Thoracic aorta (tissue), 2 donors: ENCODE results near the gene ADGRE2. TPM values are rescaled to one million over a fixed set of nuclear protein-coding genes. Genes with fewer than 3 reads are reported as not detected.
"Not testable (repeated sequence)": the region's sequence is repeated elsewhere in the genome, so short reads cannot be mapped to it uniquely, and the experiment has no call there.

Experiments used
- ATAC-seq: fragments of 150-250 bp; one replicate; pipeline ENCODE4 v1.8.0; 2017; ENCODE audit warnings: low read depth; ENCODE audit not compliant: insufficient number of reproducible peaks, low FRiP score
- DNase-seq: peaks from one replicate; pipeline ENCODE4 v3.0.0-alpha.2; 2020; ENCODE audit warnings: low spot score
- H3K27ac ChIP-seq, 2 donors: fragments of 200-600 bp; sonication (generic); 1 replicate in 1 of 2; 2 replicates in 1 of 2; pipeline ENCODE4 v1.5.1; 2016; ENCODE audit warnings: mild to moderate bottlenecking in 2 of 2, moderate library complexity in 2 of 2
- H3K27me3 ChIP-seq: fragments of 200-600 bp; sonication (generic); replicated peaks from 2 replicates; pipeline ENCODE4 v1.6.0; 2016; ENCODE audit warnings: mild to moderate bottlenecking; ENCODE audit not compliant: insufficient read depth
- H3K36me3 ChIP-seq: fragments of 200-600 bp; sonication (generic); one replicate; pipeline ENCODE4 v1.5.1; 2016
- H3K4me1 ChIP-seq, 2 donors: fragments of 200-600 bp; sonication (generic); 1 replicate in 1 of 2; 2 replicates in 1 of 2; pipeline versions ENCODE4 v1.5.1 to v1.6.0; 2016; ENCODE audit warnings: low read depth in 2 of 2, mild to moderate bottlenecking in 1 of 2; ENCODE audit not compliant: control insufficient read depth in 1 of 2
- H3K4me3 ChIP-seq: fragments of 200-600 bp; sonication (generic); 2 replicates; pipeline ENCODE4 v1.5.1; 2016; ENCODE audit warnings: mild to moderate bottlenecking
- H3K9me3 ChIP-seq: fragments of 200-600 bp; sonication (generic); 2 replicates; pipeline ENCODE4 v1.5.1; 2016
- total RNA-seq, 2 donors: library from RNA; depleted of rRNA; stranded (reverse); fragments of >200 nt; gene quantifications; one replicate each; pipeline versions ENCODE4 v1.1.0 to v1.2.3, GENCODE V29; 2016
- TF ChIP-seq, protein P1 (sequence below): fragments of 200-600 bp; sonication (generic); IDR thresholded peaks from one replicate; pipeline ENCODE4 v1.5.1; 2019; ENCODE audit warnings: antibody characterized with exemption

The ADGRE2 gene
- total RNA-seq, result 1 to 10 TPM; 8.3 to 9.9 TPM

DNA sequence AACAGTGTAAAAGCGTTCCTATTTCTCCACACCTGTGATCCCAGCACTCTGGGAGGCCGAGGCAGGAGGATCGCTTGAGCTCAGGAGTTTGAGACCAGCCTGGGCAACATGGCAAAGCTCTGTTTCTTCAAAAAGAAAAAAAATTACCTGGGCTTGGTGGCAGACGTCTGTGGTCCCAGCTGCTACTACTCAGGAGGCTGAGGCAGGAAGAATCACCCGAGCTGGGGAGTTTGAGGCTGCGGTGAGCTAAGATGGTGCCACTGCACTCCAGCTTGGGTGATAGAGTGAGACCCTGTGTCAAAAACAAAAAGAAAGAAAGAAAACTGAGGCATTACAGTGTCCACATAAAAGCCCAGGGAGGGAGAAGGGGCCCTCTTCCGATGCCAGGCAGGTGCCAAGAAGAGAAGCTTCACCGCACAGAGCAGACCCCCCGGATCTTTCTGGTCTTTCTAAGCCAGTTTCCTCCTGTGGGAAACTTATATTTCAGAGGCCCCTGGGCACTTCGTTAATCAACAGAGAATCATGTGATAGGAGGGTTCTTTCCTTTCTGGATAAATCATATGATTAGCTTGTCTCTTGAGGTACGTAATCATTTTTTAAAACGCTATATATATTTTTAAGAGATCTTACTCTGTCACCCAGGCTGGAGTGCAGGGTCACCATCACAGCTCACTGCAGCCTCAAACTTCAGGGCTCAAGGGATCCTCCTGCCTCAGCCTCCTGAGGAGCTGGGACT is at the start of gene ADGRE2:
Gene ADGRE2, minus strand, starts transcription at position 451 of the 736 bp plus-strand sequence. CDS start 1,804 bp downstream, outside the sequence.
- H3K4me3 ChIP-seq, H3K27me3 ChIP-seq, H3K36me3 ChIP-seq, ATAC-seq, H3K9me3 ChIP-seq, H3K4me1 ChIP-seq, H3K27ac ChIP-seq, DNase-seq: not testable (repeated sequence)

- TF ChIP-seq, protein P1, sequence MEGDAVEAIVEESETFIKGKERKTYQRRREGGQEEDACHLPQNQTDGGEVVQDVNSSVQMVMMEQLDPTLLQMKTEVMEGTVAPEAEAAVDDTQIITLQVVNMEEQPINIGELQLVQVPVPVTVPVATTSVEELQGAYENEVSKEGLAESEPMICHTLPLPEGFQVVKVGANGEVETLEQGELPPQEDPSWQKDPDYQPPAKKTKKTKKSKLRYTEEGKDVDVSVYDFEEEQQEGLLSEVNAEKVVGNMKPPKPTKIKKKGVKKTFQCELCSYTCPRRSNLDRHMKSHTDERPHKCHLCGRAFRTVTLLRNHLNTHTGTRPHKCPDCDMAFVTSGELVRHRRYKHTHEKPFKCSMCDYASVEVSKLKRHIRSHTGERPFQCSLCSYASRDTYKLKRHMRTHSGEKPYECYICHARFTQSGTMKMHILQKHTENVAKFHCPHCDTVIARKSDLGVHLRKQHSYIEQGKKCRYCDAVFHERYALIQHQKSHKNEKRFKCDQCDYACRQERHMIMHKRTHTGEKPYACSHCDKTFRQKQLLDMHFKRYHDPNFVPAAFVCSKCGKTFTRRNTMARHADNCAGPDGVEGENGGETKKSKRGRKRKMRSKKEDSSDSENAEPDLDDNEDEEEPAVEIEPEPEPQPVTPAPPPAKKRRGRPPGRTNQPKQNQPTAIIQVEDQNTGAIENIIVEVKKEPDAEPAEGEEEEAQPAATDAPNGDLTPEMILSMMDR, result no peak
- DNase-seq, result no peak
- Histone ChIP-seq H3K4me1 (no peaks in the 10 kb centered on the region), H3K36me3 (no peaks in the 10 kb centered on the region), H3K9me3 (no peaks in the 10 kb centered on the region), H3K27ac (no peak overlapping the region), H3K27me3 (no peaks in the 10 kb centered on the region), H3K4me3 (no peak overlapping the region)
- ATAC-seq, result no peak
Measured at GRCh38 chr19:14826006-14826405, 47.6 kb upstream of the ADGRE2 start.

DNA sequence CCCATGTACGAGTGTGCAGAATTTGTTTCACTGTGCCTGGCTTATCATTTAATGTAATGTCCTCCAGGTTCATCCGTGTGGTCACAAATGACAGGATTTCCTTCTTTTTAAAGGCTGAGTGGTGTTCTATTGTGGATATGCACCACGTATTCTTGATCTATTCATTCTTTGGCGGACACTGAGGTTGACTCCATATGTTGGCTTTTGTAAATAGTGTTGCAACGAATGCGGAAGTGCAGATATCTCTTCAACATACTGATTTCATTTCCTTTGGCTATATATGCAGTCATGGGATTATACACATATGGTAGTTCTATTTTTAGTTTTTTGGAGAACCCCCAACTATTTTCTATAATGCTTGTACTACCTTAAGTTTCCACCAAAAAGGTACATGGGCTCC is 43.6 kb upstream of the ADGRE2 start:
- TF ChIP-seq, protein P1, result no peak
- Histone ChIP-seq H3K9me3 (no peaks in the 10 kb centered on the region), H3K27me3 (no peaks in the 10 kb centered on the region), H3K36me3 (no peaks in the 10 kb centered on the region), H3K4me3 (no peak overlapping the region), H3K4me1 (no peaks in the 10 kb centered on the region), H3K27ac (no peak overlapping the region)
- ATAC-seq, result no peak
- no peak for DNase-seq

- DNase-seq (no peak), ATAC-seq (no peak)
- H3K4me3 ChIP-seq, result no peak overlapping the region
- H3K9me3 ChIP-seq, result no peaks in the 10 kb centered on the region
- H3K27me3 ChIP-seq, result no peaks in the 10 kb centered on the region
- H3K27ac ChIP-seq, result no peak overlapping the region
- H3K36me3 ChIP-seq, result no peaks in the 10 kb centered on the region
- no peaks in the 10 kb centered on the region for H3K4me1 ChIP-seq
- TF ChIP-seq, protein P1, result no peak
Measured at GRCh38 chr19:14818588-14818987, 40.2 kb upstream of the ADGRE2 start.

DNA sequence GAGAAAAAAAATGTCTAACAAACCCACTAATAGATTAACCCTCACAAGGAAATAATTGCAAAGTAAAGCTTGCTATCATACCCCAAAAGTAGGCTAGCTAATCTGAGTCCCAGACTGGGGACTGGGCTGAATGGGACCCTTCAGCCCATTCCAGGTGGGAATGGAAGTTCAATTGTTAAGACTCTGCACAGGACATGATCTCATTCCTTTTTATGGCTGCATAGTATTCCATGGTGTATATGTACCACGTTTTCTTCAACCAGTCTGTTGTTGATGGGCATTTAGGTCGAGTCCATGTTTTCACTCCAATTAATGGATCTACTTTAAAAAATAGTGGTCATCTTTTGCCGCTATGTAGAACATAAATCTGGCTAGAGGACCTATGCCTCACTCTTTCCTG is 38.7 kb upstream of the ADGRE2 start:
- H3K4me1 ChIP-seq, result no peaks in the 10 kb centered on the region
- H3K27me3 ChIP-seq, result no peaks in the 10 kb centered on the region
- TF ChIP-seq, protein P1, result no peak
- DNase-seq (no peak), ATAC-seq (no peak)
- H3K36me3 ChIP-seq, result no peaks in the 10 kb centered on the region
- no peak overlapping the region for H3K27ac ChIP-seq
- no peaks in the 10 kb centered on the region for H3K9me3 ChIP-seq
- H3K4me3 ChIP-seq, result no peak overlapping the region
